Measurements from ENCODE around the gene USP6NL. TPM values are rescaled to one million over a fixed set of nuclear protein-coding genes. Genes with fewer than 3 reads are reported as not detected.

USP6NL gene
- total RNA-seq, 1 donor from 2014 or later = 37.8 TPM

- no peak for DNase-seq (ENCODE audit: low spot score)
- no peak for ATAC-seq
- intact Hi-C loops (cut with DNase I) = no loop called here
These were observed 11.2 kb downstream of the USP6NL start for GRCh38 chr10:11600280-11600679.

DNA sequence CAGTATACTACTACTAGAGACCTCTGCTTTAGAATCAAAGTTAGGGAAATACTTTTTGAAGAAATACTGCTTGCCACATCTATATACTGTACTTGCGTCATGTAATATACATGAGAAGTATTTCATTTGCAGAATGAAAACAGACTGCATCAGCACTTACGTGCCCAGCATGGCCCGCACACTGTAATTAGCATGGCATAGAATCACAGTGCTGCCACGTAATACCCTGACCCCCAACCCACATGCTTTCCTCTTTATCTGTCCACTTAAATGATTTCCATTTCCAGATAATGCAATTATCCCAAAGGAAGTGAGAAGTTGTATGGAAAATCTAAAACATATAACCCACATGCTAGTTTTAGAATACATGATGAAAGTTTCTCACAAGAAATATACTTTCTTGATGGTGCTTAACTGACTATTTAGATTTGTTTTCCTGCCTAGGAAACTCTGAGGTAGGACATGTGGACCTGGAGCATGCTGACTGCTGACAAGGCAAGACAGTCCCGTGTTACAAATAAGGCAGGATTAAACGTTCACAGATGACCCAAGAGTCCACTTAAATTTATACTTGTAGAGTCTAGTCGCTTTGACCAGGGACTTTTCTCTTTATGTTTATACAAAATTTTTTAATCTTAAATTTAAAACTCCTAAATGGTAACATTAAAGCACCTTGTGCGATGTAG is 12.6 kb downstream of the USP6NL start:
- ATAC-seq = no peak
- no peak for DNase-seq (ENCODE audit: low spot score)
- intact Hi-C loops (cut with DNase I) = no loop called here

DNA sequence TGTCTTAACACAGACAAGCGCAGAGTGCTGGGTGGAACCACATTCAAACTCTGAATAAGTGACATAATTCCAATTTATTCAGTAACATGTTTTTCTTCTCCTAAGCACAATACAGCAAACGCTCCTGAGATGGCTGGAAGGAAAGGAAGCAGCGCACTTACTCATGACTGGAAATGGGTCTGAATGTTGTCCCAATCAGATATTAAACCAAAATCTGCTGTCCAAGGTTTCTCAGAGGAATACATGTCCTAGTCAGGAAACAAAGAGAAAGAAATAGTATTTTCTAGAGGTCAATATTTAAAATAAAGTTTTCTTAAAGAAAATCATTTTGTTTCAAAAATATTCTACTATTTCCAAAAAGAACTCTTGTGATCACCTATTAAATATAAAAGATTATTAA is 14.0 kb downstream of the USP6NL start:
- ATAC-seq = no peak
- intact Hi-C loops (cut with DNase I) = no loop called here

GRCh38 chr10:11595395-11595692 is 16.1 kb downstream of the USP6NL start:
- ATAC-seq (no peak), DNase-seq (ENCODE audit: low spot score) (no peak)
- intact Hi-C loops (cut with DNase I) = no loop called here

More for the DNA sequence above, 14.0 kb downstream of the USP6NL start:
- DNase-seq (ENCODE audit: low spot score) = no peak

DNA sequence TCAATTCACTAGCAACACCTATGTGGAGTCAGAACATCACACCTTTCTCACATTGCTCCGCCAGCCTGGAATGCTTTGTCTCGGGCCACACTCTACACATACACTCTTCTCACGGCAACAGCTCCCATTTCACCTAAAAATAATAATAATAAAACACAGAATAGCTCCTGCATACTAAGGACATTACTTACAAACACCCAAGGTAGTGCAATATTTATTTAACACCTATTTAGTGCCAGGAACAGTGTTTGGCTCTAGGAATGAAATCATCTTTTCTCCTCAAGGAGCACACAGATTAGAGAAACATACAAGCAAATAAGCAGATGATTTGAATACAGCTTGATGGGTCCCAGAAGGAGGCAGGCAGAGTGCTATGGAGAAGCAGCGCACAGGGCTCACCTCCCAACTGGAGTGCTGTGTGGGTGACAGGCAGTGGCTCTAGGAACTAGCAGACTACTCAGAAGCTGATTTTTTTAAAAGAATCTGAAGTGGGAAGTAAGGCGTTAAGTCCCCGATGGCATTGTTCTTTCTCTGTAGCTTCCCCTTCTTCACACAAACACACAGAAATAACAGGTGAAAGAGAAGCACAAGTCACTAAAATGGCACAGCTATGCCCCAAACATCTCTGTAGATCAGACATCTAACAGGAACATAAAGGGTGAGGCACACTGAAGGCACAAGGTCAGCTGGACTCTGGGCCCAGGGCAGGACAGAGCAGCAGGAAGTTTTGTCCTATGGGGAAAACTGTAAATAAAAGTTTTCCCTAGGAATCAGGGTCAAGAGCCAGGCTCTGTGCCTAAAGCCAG is 16.7 kb downstream of the USP6NL start:
- DNase-seq (ENCODE audit: low spot score) = no peak
- intact Hi-C loops (cut with DNase I) = no loop called here
- ATAC-seq = no peak

DNA sequence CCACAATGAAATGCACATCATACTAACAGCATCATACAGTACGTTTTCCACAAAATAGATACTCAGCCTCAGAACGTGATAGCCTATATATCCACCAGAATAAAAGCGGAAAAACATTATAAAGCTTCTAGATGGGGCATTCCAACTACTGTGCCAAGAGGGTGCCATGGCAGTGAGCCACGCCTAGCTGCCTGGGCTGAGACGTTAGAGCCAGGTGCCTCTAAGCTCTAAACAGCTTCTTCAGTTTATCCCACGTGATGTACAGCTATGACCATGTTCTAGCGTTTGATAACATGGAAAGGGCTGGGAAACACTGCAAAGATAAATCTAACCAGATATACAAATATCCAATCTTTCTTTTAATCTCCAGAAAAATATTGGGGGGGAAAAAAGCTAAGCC is 17.8 kb downstream of the USP6NL start:
- DNase-seq (ENCODE audit: low spot score) = no peak
- no peak for ATAC-seq
- intact Hi-C loops (cut with DNase I) = no loop called here

- DNase-seq (ENCODE audit: low spot score) (no peak), ATAC-seq (no peak)
- intact Hi-C loops (cut with DNase I) = no loop called here
These were observed 21.7 kb downstream of the USP6NL start for GRCh38 chr10:11589738-11590137.

- DNase-seq (ENCODE audit: low spot score) (no peak), ATAC-seq (no peak)
- intact Hi-C loops (cut with DNase I) = no loop called here
These were observed 22.4 kb downstream of the USP6NL start for GRCh38 chr10:11588873-11589574.

GRCh38 chr10:11587722-11588259 is 23.7 kb downstream of the USP6NL start:
- intact Hi-C loops (cut with DNase I) = no loop called here
- DNase-seq (ENCODE audit: low spot score) (no peak), ATAC-seq (no peak)

- no peak for DNase-seq (ENCODE audit: low spot score)
- no peak for ATAC-seq
- intact Hi-C loops (cut with DNase I) = no loop called here
These were observed 25.3 kb downstream of the USP6NL start for GRCh38 chr10:11586170-11586569.

- DNase-seq (ENCODE audit: low spot score) = no peak
- no peak for ATAC-seq
- intact Hi-C loops (cut with DNase I) = no loop called here
These were observed 30.2 kb downstream of the USP6NL start for GRCh38 chr10:11581213-11581612.

DNA sequence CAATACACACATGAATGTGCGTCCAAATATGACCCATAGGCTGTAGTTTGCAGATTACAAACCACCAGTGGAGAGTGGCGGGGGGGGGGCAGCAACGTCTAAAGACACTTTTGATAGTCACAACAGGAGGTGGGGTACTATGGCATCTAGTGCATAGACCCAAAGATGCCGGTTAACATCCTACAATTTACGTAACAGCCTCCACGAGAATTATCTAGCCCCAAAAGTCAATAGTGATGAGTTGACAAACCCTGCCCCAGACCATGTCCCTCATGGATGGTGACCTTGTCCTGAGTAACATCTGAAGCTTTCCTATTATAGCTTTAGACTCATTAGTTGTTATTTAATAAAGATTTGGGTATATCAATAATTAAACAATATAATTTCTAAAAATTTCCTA is 31.6 kb downstream of the USP6NL start:
- no peak for ATAC-seq
- DNase-seq (ENCODE audit: low spot score) = no peak
- intact Hi-C loops (cut with DNase I) = no loop called here

DNA sequence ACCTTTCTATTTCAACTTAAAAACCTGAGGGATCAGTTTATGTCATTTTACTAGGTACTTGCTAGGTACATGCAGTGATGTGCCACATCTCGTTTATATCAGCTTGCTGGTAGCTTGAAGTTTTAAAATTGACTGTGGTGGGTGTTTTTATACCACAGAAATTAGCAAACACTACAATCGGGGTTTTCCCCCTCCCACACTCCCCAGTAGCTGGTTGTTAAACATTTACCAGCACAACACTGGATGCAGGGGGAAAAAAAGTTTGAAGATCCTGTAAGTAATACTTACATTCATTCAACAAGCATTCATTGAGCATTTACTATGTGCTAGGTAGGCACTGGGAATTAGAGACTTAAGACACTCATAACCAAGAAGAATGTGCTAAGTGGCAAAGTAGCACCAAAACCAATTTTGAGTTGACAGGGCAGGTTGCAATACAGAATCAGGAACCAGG is 32.6 kb downstream of the USP6NL start:
- intact Hi-C loops (cut with DNase I) = no loop called here
- ATAC-seq (no peak), DNase-seq (ENCODE audit: low spot score) (no peak)

DNA sequence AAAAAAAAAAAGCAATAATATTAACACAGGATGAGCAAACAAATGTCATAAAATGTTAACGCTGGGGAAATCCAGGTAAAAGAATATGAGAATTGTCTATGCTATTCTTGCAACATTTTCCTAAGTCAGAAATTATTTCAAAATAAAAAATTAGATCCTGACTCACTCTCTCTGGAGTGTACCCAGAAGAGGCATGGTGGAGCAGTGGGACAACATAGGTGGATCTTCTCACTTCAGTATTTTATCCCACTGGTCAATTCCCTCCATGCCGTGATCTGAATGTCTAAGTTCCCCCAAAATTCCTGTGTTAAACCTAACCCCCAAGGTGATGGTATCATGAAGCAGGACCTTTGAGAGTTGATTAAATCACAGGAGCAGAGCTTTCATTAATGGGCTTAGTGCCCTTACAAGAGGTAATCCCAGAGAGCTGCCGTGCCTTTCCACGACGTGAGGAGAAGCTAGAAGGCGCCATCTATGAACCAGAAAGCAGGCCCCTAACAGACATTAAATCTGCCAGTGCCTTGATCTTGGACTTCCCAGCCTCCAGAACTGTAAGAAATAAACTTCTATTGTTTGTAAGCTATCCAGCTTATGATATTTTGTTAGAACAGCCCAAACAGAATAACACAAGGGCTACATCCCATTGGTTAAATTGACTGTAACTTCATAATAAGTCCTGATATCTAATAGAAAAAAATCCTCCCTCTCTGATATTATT is 35.2 kb downstream of the USP6NL start:
- intact Hi-C loops (cut with DNase I) = no loop called here
- no peak for DNase-seq (ENCODE audit: low spot score)
- ATAC-seq = no peak

- intact Hi-C loops (cut with DNase I) = no loop called here
- ATAC-seq = no peak
- DNase-seq (ENCODE audit: low spot score) = no peak
These were observed 38.0 kb downstream of the USP6NL start for GRCh38 chr10:11573497-11573896.

DNA sequence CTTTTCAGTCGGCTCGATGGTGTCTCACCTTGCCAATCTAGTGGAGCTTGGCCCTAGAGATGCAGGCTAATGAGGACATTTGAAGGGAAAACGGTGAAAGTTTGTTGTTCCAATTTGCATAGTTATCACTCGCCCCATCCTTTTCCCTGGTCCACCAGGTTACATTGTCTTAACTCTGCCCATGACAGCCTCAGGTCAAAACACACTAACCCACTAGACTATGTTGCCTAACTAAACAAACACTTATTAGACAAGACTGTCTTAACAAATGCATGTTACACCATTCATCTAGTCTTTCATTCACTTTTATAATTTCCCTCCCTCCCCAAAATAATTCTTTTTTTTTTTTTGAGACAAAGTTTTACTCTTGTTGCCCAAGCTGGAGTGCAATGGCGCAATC is 40.7 kb downstream of the USP6NL start:
- ATAC-seq = no peak
- intact Hi-C loops (cut with DNase I) = no loop called here

DNA sequence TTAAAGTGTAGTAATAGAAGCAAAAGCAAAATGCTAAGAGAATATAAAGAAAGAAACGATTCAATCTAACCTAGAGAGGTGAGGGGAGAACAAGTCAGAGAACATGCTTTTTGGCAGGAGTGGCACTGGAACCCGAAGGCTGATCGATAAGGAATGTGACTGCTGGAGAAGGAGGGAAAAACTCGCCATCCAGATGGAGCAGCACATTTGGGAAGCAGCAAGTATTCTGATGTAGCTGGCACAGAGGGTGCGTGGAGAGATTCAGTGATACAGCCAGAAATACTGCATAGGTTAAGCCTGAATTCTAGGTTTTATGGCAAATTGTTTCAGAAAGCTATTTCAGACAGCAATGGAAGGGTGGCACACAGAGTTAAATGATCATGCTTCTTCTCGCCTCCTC is 42.0 kb downstream of the USP6NL start:
- DNase-seq (ENCODE audit: low spot score) = no peak
- no peak for ATAC-seq
- intact Hi-C loops (cut with DNase I) = no loop called here

More for the DNA sequence above, 40.7 kb downstream of the USP6NL start:
- no peak for DNase-seq (ENCODE audit: low spot score)

- no peak for DNase-seq (ENCODE audit: low spot score)
- ATAC-seq = no peak
- intact Hi-C loops (cut with DNase I) = no loop called here
These were observed 42.9 kb downstream of the USP6NL start for GRCh38 chr10:11568578-11568977.

- intact Hi-C loops (cut with DNase I) = no loop called here
These were observed 46.7 kb downstream of the USP6NL start for GRCh38 chr10:11564741-11565140.

More at GRCh38 chr10:11564741-11565140, 46.7 kb downstream of the USP6NL start:
- ATAC-seq (no peak), DNase-seq (ENCODE audit: low spot score) (no peak)

Measured in sciatic nerve (tissue), 2 donors.